SJSA1 (cell line): ENCODE data around the gene HNRNPCL4. TPM values are rescaled to one million over a fixed set of nuclear protein-coding genes. Genes with fewer than 3 reads are reported as not detected.
"Not testable (repeated sequence)": the region's sequence is repeated elsewhere in the genome, so short reads cannot be mapped to it uniquely, and the experiment has no call there.

ENCODE experiments used
- DNase-seq, 2 experiments: peaks; one replicate each; pipeline ENCODE4 v3.0.0-alpha.2; 2015 to 2020; ENCODE audit warnings: low spot score in 2 of 2, low read depth in 1 of 2
- H3K27ac ChIP-seq: fragments of 250-450 bp; sonication (Bioruptor Pico); 2 replicates; pipeline ENCODE4 v1.5.1; 2020; ENCODE audit warnings: mild to moderate bottlenecking, moderate library complexity
- H3K27me3 ChIP-seq: fragments of 250-450 bp; sonication (Bioruptor Pico); replicated peaks from 2 replicates; pipeline ENCODE4 v1.5.1; 2020; ENCODE audit warnings: mild to moderate bottlenecking, moderate library complexity
- H3K36me3 ChIP-seq: fragments of 250-450 bp; sonication (Bioruptor Pico); 2 replicates; pipeline ENCODE4 v1.5.1; 2020; ENCODE audit warnings: mild to moderate bottlenecking
- H3K4me1 ChIP-seq: fragments of 250-450 bp; sonication (Bioruptor Pico); replicated peaks from 2 replicates; pipeline ENCODE4 v1.6.1; 2021; ENCODE audit warnings: mild to moderate bottlenecking
- H3K4me3 ChIP-seq: fragments of 250-450 bp; sonication (Bioruptor Pico); 2 replicates; pipeline ENCODE4 v1.5.1; 2020; ENCODE audit warnings: mild to moderate bottlenecking
- H3K9me3 ChIP-seq: fragments of 250-450 bp; sonication (Bioruptor Pico); replicated peaks from 2 replicates; pipeline ENCODE4 v1.5.1; 2020; ENCODE audit warnings: mild to moderate bottlenecking
- total RNA-seq: library from RNA; depleted of rRNA; stranded (reverse); fragments of >200 nt; shearing (Covaris generic); gene quantifications from 2 replicates; pipeline ENCODE4 v1.2.3, GENCODE V29; 2014; rRNA removed

HNRNPCL4 gene
- not detected in 2 replicates for total RNA-seq

- not testable (repeated sequence) for H3K27me3 ChIP-seq, H3K9me3 ChIP-seq, H3K4me3 ChIP-seq, H3K4me1 ChIP-seq, H3K36me3 ChIP-seq, H3K27ac ChIP-seq, DNase-seq
These were observed at the start of gene HNRNPCL4 for GRCh38 chr1:13165531-13165930. Gene HNRNPCL4 (minus strand): TSS chr1:13165631. CDS start chr1:13165467, 164 bp downstream.

- DNase-seq, H3K36me3 ChIP-seq, H3K27me3 ChIP-seq, H3K4me3 ChIP-seq, H3K27ac ChIP-seq, H3K4me1 ChIP-seq, H3K9me3 ChIP-seq: not testable (repeated sequence)
These were observed 43.3 kb upstream of the HNRNPCL4 start for GRCh38 chr1:13208712-13209111.

DNA sequence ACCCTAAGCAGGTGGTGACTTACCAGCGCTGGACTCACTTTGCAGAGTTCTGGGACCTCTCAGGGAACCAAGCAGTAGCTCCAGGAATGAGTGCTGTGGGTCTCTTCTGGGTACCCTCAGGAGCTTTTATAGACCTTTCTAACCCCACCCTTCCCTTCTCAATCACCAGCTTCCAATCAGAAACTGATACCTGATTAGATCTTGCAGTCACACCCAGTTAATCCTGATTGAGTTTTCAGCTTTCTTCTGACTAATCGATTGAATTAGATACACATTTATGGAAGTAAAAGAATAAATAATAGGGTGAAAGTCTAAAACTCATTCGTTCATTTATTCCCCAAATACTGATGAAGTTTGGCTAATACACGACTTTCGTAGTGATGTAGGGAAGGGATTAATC lies 35.9 kb upstream of the HNRNPCL4 start, which contains the start of gene PRAMEF13:
TSS of gene PRAMEF13 (minus strand) at position 101 of the 400 bp plus-strand sequence. CDS start 1,820 bp downstream, outside the sequence.
- DNase-seq, H3K4me3 ChIP-seq, H3K9me3 ChIP-seq, H3K4me1 ChIP-seq, H3K27me3 ChIP-seq, H3K27ac ChIP-seq, H3K36me3 ChIP-seq: not testable (repeated sequence)

DNA sequence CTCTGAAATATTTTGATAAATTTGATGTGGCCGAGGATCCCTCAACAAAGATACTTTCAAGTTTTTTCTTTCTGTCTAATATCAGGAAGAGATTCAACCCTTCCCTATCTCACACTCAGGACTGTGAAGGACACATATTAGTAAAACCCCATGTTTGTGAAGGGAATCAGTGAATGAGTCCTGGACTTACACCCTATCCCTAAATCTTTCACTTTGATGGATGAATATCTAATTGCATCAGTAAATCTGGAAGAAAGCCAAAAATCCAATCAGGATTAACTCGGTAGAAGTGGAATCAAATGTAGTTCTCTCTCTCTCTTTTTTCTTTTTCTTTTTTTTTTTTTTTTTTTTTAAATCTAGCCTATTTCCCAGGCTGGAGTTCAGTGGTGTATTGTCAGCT lies 6.1 kb upstream of the HNRNPCL4 start, which contains the start of gene PRAMEF9:
TSS of gene PRAMEF9 (plus strand) at position 301 of the 400 bp plus-strand sequence. CDS start 3,433 bp downstream, outside the sequence.
- H3K27me3 ChIP-seq, H3K9me3 ChIP-seq, DNase-seq, H3K36me3 ChIP-seq, H3K27ac ChIP-seq, H3K4me3 ChIP-seq, H3K4me1 ChIP-seq: not testable (repeated sequence)

DNA sequence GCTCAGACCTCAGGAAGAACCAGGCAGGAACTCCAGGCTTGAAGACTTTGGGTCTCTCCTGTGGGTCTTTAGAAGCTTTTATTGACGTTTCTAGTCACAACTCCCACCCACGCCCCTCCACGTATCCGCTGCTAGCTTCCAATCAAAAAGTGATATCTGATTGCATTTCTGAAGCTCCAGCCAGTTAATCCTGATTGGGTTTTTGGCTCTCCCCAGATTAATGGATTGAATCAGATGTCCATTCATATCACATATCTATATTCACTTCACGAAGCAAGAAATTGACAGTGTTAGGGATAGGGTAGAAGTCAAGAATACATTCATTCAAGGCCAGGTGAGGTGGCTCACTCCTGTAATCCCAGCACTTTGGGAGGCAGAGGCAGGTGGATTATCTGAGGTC lies 9.5 kb downstream of the HNRNPCL4 start, which contains the start of gene PRAMEF26:
TSS of gene PRAMEF26 (minus strand) at position 101 of the 400 bp plus-strand sequence. CDS start 2,914 bp downstream, outside the sequence.
- H3K27ac ChIP-seq, H3K4me1 ChIP-seq, H3K36me3 ChIP-seq, H3K4me3 ChIP-seq, H3K9me3 ChIP-seq, H3K27me3 ChIP-seq, DNase-seq: not testable (repeated sequence)

- not testable (repeated sequence) for H3K4me3 ChIP-seq, H3K27ac ChIP-seq, H3K27me3 ChIP-seq, H3K36me3 ChIP-seq, H3K9me3 ChIP-seq, DNase-seq, H3K4me1 ChIP-seq
These were observed 48.7 kb downstream of the HNRNPCL4 start, which contains the start of gene HNRNPCL2 for GRCh38 chr1:13116754-13117153. Gene HNRNPCL2 (minus strand): TSS chr1:13116854. CDS start chr1:13116400, 454 bp downstream.

Other genes starting within 250 kb of the HNRNPCL4 start
- gene PRAMEF7, start 249.0 kb downstream of the HNRNPCL4 start, total RNA-seq = not detected in 2 replicates
- not detected in 2 replicates for gene PRAMEF6, start 218.1 kb downstream of the HNRNPCL4 start, total RNA-seq
- gene PRAMEF27, start 109.1 kb downstream of the HNRNPCL4 start, total RNA-seq = not detected in 2 replicates
- not detected in 2 replicates for gene HNRNPCL3, start 104.9 kb downstream of the HNRNPCL4 start, total RNA-seq
- not detected in 2 replicates for gene PRAMEF25, start 94.9 kb downstream of the HNRNPCL4 start, total RNA-seq
- gene HNRNPCL2, start 48.8 kb downstream of the HNRNPCL4 start, total RNA-seq = not detected in 2 replicates
- not detected in 2 replicates for gene PRAMEF26, start 9.6 kb downstream of the HNRNPCL4 start, total RNA-seq
- not detected in 2 replicates for gene PRAMEF9, start 6.2 kb upstream of the HNRNPCL4 start, total RNA-seq
- gene PRAMEF13, start 35.8 kb upstream of the HNRNPCL4 start, total RNA-seq = not detected in 2 replicates
- gene PRAMEF18, start 60.5 kb upstream of the HNRNPCL4 start, total RNA-seq = not detected in 2 replicates
- gene PRAMEF5, start 88.6 kb upstream of the HNRNPCL4 start, total RNA-seq = not detected in 2 replicates
- not detected in 2 replicates for gene PRAMEF8, start 119.5 kb upstream of the HNRNPCL4 start, total RNA-seq
- gene PRAMEF33, start 137.9 kb upstream of the HNRNPCL4 start, total RNA-seq = not detected in 2 replicates
- not detected in 2 replicates for gene PRAMEF15, start 149.9 kb upstream of the HNRNPCL4 start, total RNA-seq
- gene PRAMEF14, start 181.5 kb upstream of the HNRNPCL4 start, total RNA-seq = not detected in 2 replicates
- not detected in 2 replicates for gene PRAMEF19, start 206.3 kb upstream of the HNRNPCL4 start, total RNA-seq
- gene PRAMEF17, start 224.0 kb upstream of the HNRNPCL4 start, total RNA-seq = not detected in 2 replicates
- gene PRAMEF20, start 244.8 kb upstream of the HNRNPCL4 start, total RNA-seq = 0.16 and 1.7 TPM in 2 replicates